B cell (primary cell): ENCODE results near the gene TARBP2.

Experiments used
- EZH2 ChIP-seq: IDR thresholded peaks from 2 replicates; pipeline ENCODE4 v1.6.1; 2012; ENCODE audit warnings: borderline replicate concordance, low read depth, mild to moderate bottlenecking, moderate library complexity, low read length; ENCODE audit not compliant: insufficient read depth, poor library complexity, severe bottlenecking
- TF ChIP-seq, protein P1 (sequence below): fragments of 200-600 bp; IDR thresholded peaks from one replicate; pipeline ENCODE4 v1.8.0; 2022; ENCODE audit warnings: antibody characterized with exemption, mild to moderate bottlenecking

- TF ChIP-seq EZH2, result no peak
- TF ChIP-seq, protein P1, sequence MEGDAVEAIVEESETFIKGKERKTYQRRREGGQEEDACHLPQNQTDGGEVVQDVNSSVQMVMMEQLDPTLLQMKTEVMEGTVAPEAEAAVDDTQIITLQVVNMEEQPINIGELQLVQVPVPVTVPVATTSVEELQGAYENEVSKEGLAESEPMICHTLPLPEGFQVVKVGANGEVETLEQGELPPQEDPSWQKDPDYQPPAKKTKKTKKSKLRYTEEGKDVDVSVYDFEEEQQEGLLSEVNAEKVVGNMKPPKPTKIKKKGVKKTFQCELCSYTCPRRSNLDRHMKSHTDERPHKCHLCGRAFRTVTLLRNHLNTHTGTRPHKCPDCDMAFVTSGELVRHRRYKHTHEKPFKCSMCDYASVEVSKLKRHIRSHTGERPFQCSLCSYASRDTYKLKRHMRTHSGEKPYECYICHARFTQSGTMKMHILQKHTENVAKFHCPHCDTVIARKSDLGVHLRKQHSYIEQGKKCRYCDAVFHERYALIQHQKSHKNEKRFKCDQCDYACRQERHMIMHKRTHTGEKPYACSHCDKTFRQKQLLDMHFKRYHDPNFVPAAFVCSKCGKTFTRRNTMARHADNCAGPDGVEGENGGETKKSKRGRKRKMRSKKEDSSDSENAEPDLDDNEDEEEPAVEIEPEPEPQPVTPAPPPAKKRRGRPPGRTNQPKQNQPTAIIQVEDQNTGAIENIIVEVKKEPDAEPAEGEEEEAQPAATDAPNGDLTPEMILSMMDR, result no peak
Observed at GRCh38 chr12:53492830-53493609, 8.1 kb upstream of the TARBP2 start.
